ENCODE results near the gene RIN3. TPM values are rescaled to one million over a fixed set of nuclear protein-coding genes. Genes with fewer than 3 reads are reported as not detected.

The RIN3 gene
- total and polyA plus RNA-seq, 12 donors: 3.9 to 63.2 (median 30.3) TPM

DNA sequence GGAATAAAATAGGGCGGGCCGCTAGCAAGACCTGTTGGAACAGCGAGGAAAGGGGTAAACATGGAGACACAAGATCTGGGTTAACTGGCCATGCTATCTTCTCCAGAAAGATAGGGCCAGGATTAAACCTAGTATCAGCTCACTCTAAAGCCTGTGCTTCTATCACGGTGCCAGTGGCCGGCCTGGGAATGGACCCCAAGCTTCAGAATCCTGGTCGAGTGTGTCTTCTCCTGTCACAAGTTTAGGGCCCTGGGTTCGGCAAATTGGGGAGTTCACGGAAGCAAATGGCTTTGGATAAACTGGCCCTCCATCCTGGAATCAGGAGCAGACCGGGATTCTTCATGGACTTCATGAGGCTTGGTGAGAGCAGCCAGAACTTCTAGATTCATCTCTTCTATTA lies 152.7 kb downstream of the RIN3 start:
- no peak for DNase-seq
- Histone ChIP-seq H3K27ac (peak overlapping the region in 1 of 5 donors; percentile 65), H3K27me3 (no peaks in the 10 kb centered on the region), H3K9me3 (replicated peaks in 1 of 3) (no peaks in the 10 kb centered on the region), H3K36me3 (replicated peaks in 1 of 2) (peaks cover 0 to 6% of the 10 kb centered on the region in 2 donors), H3K4me3 (no peak overlapping the region), H3K4me1 (replicated peaks in 1 of 2) (no peaks in the 10 kb centered on the region)
- 94 to 98% (median 96%) methylated on average over 4 to 9 of the region's 9 CpGs for WGBS, 4 donors
- intact Hi-C loops (cut with DNase I): no loop called here
- TF ChIP-seq POLR2A (IDR thresholded peaks at IDR 0.05): no peak
- TF ChIP-seq, protein P1, sequence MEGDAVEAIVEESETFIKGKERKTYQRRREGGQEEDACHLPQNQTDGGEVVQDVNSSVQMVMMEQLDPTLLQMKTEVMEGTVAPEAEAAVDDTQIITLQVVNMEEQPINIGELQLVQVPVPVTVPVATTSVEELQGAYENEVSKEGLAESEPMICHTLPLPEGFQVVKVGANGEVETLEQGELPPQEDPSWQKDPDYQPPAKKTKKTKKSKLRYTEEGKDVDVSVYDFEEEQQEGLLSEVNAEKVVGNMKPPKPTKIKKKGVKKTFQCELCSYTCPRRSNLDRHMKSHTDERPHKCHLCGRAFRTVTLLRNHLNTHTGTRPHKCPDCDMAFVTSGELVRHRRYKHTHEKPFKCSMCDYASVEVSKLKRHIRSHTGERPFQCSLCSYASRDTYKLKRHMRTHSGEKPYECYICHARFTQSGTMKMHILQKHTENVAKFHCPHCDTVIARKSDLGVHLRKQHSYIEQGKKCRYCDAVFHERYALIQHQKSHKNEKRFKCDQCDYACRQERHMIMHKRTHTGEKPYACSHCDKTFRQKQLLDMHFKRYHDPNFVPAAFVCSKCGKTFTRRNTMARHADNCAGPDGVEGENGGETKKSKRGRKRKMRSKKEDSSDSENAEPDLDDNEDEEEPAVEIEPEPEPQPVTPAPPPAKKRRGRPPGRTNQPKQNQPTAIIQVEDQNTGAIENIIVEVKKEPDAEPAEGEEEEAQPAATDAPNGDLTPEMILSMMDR (IDR thresholded peaks at IDR 0.05): no peak

- Histone ChIP-seq H3K4me3 (no peak overlapping the region), H3K27ac (no peak overlapping the region), H3K4me1 (replicated peaks in 1 of 2) (no peaks in the 10 kb centered on the region), H3K36me3 (replicated peaks in 1 of 2) (no peaks in the 10 kb centered on the region), H3K27me3 (no peaks in the 10 kb centered on the region), H3K9me3 (replicated peaks in 1 of 3) (no peaks in the 10 kb centered on the region)
- WGBS, 4 donors: 69 to 79% (median 75%) methylated on average over 2 to 4 of the region's 4 CpGs
- intact Hi-C loops (cut with DNase I): no loop called here
- DNase-seq: no peak
- TF ChIP-seq POLR2A (IDR thresholded peaks at IDR 0.05): no peak
- TF ChIP-seq, protein P1 (IDR thresholded peaks at IDR 0.05): no peak
Observed at GRCh38 chr14:92668276-92668973, 154.8 kb downstream of the RIN3 start.

GRCh38 chr14:92670160-92670559 lies 156.6 kb downstream of the RIN3 start:
- TF ChIP-seq, protein P1 (IDR thresholded peaks at IDR 0.05): no peak
- TF ChIP-seq POLR2A (IDR thresholded peaks at IDR 0.05): no peak
- H3K9me3 ChIP-seq (replicated peaks in 1 of 3): no peaks in the 10 kb centered on the region
- H3K27me3 ChIP-seq: no peaks in the 10 kb centered on the region
- no peak overlapping the region for H3K4me3 ChIP-seq
- intact Hi-C loops (cut with DNase I): no loop called here
- no peak for DNase-seq
- WGBS, 4 donors: 52 to 91% (median 78%) methylated on average over 3 to 4 of the region's 4 CpGs
- H3K27ac ChIP-seq: no peak overlapping the region
- no peaks in the 10 kb centered on the region for H3K36me3 ChIP-seq (replicated peaks in 1 of 2)
- no peaks in the 10 kb centered on the region for H3K4me1 ChIP-seq (replicated peaks in 1 of 2)

- Histone ChIP-seq H3K27ac (no peak overlapping the region), H3K36me3 (replicated peaks in 1 of 2) (no peaks in the 10 kb centered on the region), H3K4me1 (replicated peaks in 1 of 2) (no peaks in the 10 kb centered on the region), H3K9me3 (replicated peaks in 1 of 3) (no peaks in the 10 kb centered on the region), H3K27me3 (no peaks in the 10 kb centered on the region), H3K4me3 (no peak overlapping the region)
- no peak for TF ChIP-seq POLR2A (IDR thresholded peaks at IDR 0.05)
- TF ChIP-seq, protein P1 (IDR thresholded peaks at IDR 0.05): no peak
- intact Hi-C loops (cut with DNase I): no loop called here
- DNase-seq: no peak
- WGBS, 4 donors: 79 to 93% (median 84%) methylated on average over 7 to 9 of the region's 9 CpGs
Observed at GRCh38 chr14:92670643-92671366, 157.2 kb downstream of the RIN3 start.

All from adrenal gland (tissue), 12 donors.